ENCODE data around the gene SAMMSON.

DNA sequence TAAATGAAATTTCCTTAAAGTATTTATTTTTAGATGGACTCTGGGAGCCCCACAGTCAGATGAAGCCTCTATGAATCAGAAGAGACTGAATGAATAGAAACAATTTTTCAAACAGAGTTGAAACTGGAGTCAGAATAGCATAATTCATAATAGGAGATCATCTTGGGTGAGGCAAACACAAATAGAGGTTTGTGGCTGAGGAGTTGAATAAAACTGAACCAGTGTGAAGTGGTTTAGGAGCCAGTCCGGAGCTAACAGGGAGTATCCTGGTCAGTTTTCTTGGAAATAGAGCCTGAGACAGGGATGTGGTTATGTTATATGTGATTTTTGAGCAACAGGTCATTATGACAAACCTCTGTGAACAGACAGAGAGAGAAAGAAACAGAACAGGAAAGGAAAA is 39.2 kb downstream of the SAMMSON start:
- TF ChIP-seq ZNF274 (IDR thresholded peaks at IDR 0.05; ENCODE audit: low read depth, low read length) (no peak), YY1 (IDR thresholded peaks at IDR 0.05; ENCODE audit: insufficient read depth, insufficient read length) (no peak), SUZ12 (IDR thresholded peaks at IDR 0.05; ENCODE audit: extremely low read depth, insufficient read depth, insufficient read length) (no peak)
